HEK293 (cell line): ENCODE measurements around the gene GDAP1L1.

Experiments used
- CTCF ChIA-PET: fragments of 350-600 bp; formaldehyde crosslinking; extraction: SDS; loops from one replicate; lab custom pipeline; 2021; ENCODE audit warnings: antibody characterized with exemption; lab: Yijun Ruan, JAX
- POLR2A ChIA-PET: fragments of 300-600 bp; formaldehyde crosslinking; extraction: SDS; loops from one replicate; lab custom pipeline; 2020; ENCODE audit warnings: antibody characterized with exemption, inconsistent platforms; lab: Yijun Ruan, JAX
- H3K27ac ChIP-seq: fragments of 200-500 bp; sonication (Bioruptor generic); 2 replicates; pipeline ENCODE4 v1.5.1; 2014; ENCODE audit warnings: low read depth, low read length, control low read depth, inconsistent platforms; ENCODE audit errors: extremely low read depth
- H3K36me3 ChIP-seq, 2 experiments: fragments of 200-500 bp in 1 of 2; sonication (Bioruptor generic) in 1 of 2; 1 replicate in 1 of 2; 2 replicates in 1 of 2; pipeline ENCODE4 v1.5.1; 2014 to 2017; ENCODE audit warnings: inconsistent platforms in 2 of 2, low read length in 2 of 2; ENCODE audit not compliant: control insufficient read depth in 2 of 2, insufficient read depth in 1 of 2
- H3K4me1 ChIP-seq: fragments of 200-500 bp; sonication (Bioruptor generic); 2 replicates; pipeline ENCODE4 v1.5.1; 2014; ENCODE audit warnings: mild to moderate bottlenecking, low read length, inconsistent platforms; ENCODE audit not compliant: control insufficient read depth, insufficient read depth
- H3K4me3 ChIP-seq: 2 replicates; pipeline ENCODE4 v1.5.1; 2011; ENCODE audit warnings: low read depth, mild to moderate bottlenecking, control low read depth, low read length, moderate library complexity
- H3K9me3 ChIP-seq: fragments of 200-500 bp; sonication (Bioruptor generic); 2 replicates; pipeline ENCODE4 v1.5.1; 2014; ENCODE audit warnings: low read depth, low read length, inconsistent platforms; ENCODE audit not compliant: control insufficient read depth, insufficient read depth
- IKZF3 ChIP-seq: fragments of 450-650 bp; IDR thresholded peaks from 2 replicates; pipeline ENCODE4 v1.5.0; 2018; ENCODE audit warnings: missing biosample characterization, mild to moderate bottlenecking, missing genetic modification characterization, moderate library complexity
- KLF10 ChIP-seq: fragments of 450-650 bp; IDR thresholded peaks from 2 replicates; pipeline ENCODE4 v1.5.1; 2018; ENCODE audit warnings: missing biosample characterization, mild to moderate bottlenecking, missing genetic modification characterization
- KLF16 ChIP-seq: fragments of 450-650 bp; formaldehyde crosslinking; IDR thresholded peaks from 2 replicates; pipeline ENCODE4 v1.5.1; 2017; ENCODE audit warnings: missing biosample characterization, missing genetic modification characterization
- PRDM1 ChIP-seq: fragments of 450-650 bp; formaldehyde crosslinking; IDR thresholded peaks from 2 replicates; pipeline ENCODE4; 2016; ENCODE audit warnings: missing biosample characterization, missing genetic modification characterization
- SP7 ChIP-seq: fragments of 450-650 bp; formaldehyde crosslinking; IDR thresholded peaks from 2 replicates; pipeline ENCODE4 v1.5.1; 2016; ENCODE audit warnings: missing biosample characterization, missing genetic modification characterization
- ZBTB17 ChIP-seq: fragments of 450-650 bp; formaldehyde crosslinking; IDR thresholded peaks from 2 replicates; pipeline ENCODE4 v1.5.1; 2016; ENCODE audit warnings: missing biosample characterization, missing genetic modification characterization
- ZIC2 ChIP-seq: fragments of 450-650 bp; formaldehyde crosslinking; IDR thresholded peaks from 2 replicates; pipeline ENCODE4 v1.5.1; 2016; ENCODE audit warnings: missing biosample characterization, missing genetic modification characterization
- ZNF10 ChIP-seq: fragments of 450-650 bp; formaldehyde crosslinking; IDR thresholded peaks from 2 replicates; pipeline ENCODE4 v1.5.1; 2017; ENCODE audit warnings: missing biosample characterization, missing genetic modification characterization
- ZNF202 ChIP-seq: fragments of 450-650 bp; formaldehyde crosslinking; IDR thresholded peaks from 2 replicates; pipeline ENCODE4 v1.5.1; 2016; ENCODE audit warnings: missing biosample characterization, missing genetic modification characterization, borderline replicate concordance
- ZNF211 ChIP-seq: fragments of 450-650 bp; formaldehyde crosslinking; IDR thresholded peaks from 2 replicates; pipeline ENCODE4 v1.5.1; 2016; ENCODE audit warnings: low read depth, missing biosample characterization, missing genetic modification characterization
- ZNF24 ChIP-seq: fragments of 450-650 bp; formaldehyde crosslinking; IDR thresholded peaks from 2 replicates; pipeline ENCODE4 v1.5.1; 2016; ENCODE audit warnings: missing biosample characterization, missing genetic modification characterization
- ZNF354C ChIP-seq: fragments of 450-650 bp; formaldehyde crosslinking; IDR thresholded peaks from 2 replicates; pipeline ENCODE4 v1.5.1; 2016; ENCODE audit warnings: missing biosample characterization, missing genetic modification characterization, low read depth, borderline replicate concordance
- ZNF404 ChIP-seq: fragments of 450-650 bp; formaldehyde crosslinking; IDR thresholded peaks from 2 replicates; pipeline ENCODE4 v1.5.1; 2017; ENCODE audit warnings: missing biosample characterization, missing genetic modification characterization
- ZNF571 ChIP-seq: fragments of 450-650 bp; formaldehyde crosslinking; IDR thresholded peaks from 2 replicates; pipeline ENCODE4 v1.5.0; 2017; ENCODE audit warnings: missing biosample characterization, missing genetic modification characterization
- ZNF596 ChIP-seq: fragments of 450-650 bp; IDR thresholded peaks from 2 replicates; pipeline ENCODE4 v1.5.0; 2018; ENCODE audit warnings: missing biosample characterization, mild to moderate bottlenecking, missing genetic modification characterization, moderate library complexity
- ZNF654 ChIP-seq: fragments of 450-650 bp; formaldehyde crosslinking; IDR thresholded peaks from 2 replicates; pipeline ENCODE4 v1.5.1; 2016; ENCODE audit warnings: low read depth, missing biosample characterization, missing genetic modification characterization
- ZNF660 ChIP-seq: fragments of 450-650 bp; IDR thresholded peaks from 2 replicates; pipeline ENCODE4 v1.5.1; 2018; ENCODE audit warnings: missing biosample characterization, mild to moderate bottlenecking, missing genetic modification characterization
- ZNF664 ChIP-seq: fragments of 450-650 bp; formaldehyde crosslinking; IDR thresholded peaks from 2 replicates; pipeline ENCODE4 v1.5.1; 2016; ENCODE audit warnings: missing biosample characterization, missing genetic modification characterization
- TF ChIP-seq, protein P1 (sequence below): fragments of 450-650 bp; formaldehyde crosslinking; IDR thresholded peaks from 2 replicates; pipeline ENCODE4 v1.5.1; 2016; ENCODE audit warnings: missing biosample characterization, missing genetic modification characterization
- TF ChIP-seq, protein P2 (sequence below): fragments of 450-650 bp; formaldehyde crosslinking; IDR thresholded peaks from 2 replicates; pipeline ENCODE4 v1.5.1; 2017; ENCODE audit warnings: missing biosample characterization, missing genetic modification characterization
- TF ChIP-seq, protein P3 (sequence below): fragments of 450-650 bp; formaldehyde crosslinking; IDR thresholded peaks from 2 replicates; pipeline ENCODE4 v1.5.1; 2016; ENCODE audit warnings: missing biosample characterization, missing genetic modification characterization
- TF ChIP-seq, protein P4 (sequence below): fragments of 450-650 bp; formaldehyde crosslinking; IDR thresholded peaks from 2 replicates; pipeline ENCODE4 v1.5.1; 2016; ENCODE audit warnings: missing biosample characterization, missing genetic modification characterization
- TF ChIP-seq, protein P5 (sequence below): fragments of 450-650 bp; formaldehyde crosslinking; IDR thresholded peaks from 2 replicates; pipeline ENCODE4 v1.5.1; 2016; ENCODE audit warnings: missing biosample characterization, missing genetic modification characterization, borderline replicate concordance

Gene GDAP1L1

DNA sequence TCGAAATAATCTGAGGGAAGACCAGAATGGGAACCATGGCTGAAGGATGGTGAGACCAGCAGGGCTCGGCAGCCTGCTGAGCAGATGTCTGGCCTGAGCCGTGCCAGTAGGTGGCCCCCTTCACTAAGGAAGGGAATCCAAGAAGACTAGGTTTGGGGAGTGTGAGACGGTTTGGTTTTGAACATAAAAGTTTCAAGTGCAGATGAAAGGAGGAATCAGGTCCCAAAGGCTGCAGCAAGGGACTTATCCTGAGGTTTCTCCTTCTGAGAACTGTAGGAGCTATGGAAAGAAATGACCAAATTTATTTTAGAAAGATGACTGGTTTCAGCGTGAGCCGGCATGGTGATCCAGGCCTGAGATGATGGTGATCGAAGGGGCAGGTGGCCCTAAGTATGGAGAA, 32.0 kb upstream of the GDAP1L1 start:
- POLR2A ChIA-PET = no interaction called here
- H3K9me3 ChIP-seq = no peaks in the 10 kb centered on the region
- TF ChIP-seq ZBTB17 (tag by site-specific recombination) (0 out of 2 replicates have a peak, but pooled peaks have one; percentile 42), ZNF660 (no peak), ZIC2 (peak; percentile 66), KLF10 (tag by site-specific recombination) (no peak), PRDM1 (tag by site-specific recombination) (0 out of 2 replicates have a peak, but pooled peaks have one; percentile 23), ZNF654 (peak; percentile 98)
- TF ChIP-seq, protein P1, sequence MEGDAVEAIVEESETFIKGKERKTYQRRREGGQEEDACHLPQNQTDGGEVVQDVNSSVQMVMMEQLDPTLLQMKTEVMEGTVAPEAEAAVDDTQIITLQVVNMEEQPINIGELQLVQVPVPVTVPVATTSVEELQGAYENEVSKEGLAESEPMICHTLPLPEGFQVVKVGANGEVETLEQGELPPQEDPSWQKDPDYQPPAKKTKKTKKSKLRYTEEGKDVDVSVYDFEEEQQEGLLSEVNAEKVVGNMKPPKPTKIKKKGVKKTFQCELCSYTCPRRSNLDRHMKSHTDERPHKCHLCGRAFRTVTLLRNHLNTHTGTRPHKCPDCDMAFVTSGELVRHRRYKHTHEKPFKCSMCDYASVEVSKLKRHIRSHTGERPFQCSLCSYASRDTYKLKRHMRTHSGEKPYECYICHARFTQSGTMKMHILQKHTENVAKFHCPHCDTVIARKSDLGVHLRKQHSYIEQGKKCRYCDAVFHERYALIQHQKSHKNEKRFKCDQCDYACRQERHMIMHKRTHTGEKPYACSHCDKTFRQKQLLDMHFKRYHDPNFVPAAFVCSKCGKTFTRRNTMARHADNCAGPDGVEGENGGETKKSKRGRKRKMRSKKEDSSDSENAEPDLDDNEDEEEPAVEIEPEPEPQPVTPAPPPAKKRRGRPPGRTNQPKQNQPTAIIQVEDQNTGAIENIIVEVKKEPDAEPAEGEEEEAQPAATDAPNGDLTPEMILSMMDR (tag by site-specific recombination) = peak; percentile 83
- TF ChIP-seq, protein P2, sequence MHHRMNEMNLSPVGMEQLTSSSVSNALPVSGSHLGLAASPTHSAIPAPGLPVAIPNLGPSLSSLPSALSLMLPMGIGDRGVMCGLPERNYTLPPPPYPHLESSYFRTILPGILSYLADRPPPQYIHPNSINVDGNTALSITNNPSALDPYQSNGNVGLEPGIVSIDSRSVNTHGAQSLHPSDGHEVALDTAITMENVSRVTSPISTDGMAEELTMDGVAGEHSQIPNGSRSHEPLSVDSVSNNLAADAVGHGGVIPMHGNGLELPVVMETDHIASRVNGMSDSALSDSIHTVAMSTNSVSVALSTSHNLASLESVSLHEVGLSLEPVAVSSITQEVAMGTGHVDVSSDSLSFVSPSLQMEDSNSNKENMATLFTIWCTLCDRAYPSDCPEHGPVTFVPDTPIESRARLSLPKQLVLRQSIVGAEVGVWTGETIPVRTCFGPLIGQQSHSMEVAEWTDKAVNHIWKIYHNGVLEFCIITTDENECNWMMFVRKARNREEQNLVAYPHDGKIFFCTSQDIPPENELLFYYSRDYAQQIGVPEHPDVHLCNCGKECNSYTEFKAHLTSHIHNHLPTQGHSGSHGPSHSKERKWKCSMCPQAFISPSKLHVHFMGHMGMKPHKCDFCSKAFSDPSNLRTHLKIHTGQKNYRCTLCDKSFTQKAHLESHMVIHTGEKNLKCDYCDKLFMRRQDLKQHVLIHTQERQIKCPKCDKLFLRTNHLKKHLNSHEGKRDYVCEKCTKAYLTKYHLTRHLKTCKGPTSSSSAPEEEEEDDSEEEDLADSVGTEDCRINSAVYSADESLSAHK (tag by site-specific recombination) = peak; percentile 84; the same call in 1 of the 2 replicates
- TF ChIP-seq, all 188 proteins: peak for 6

DNA sequence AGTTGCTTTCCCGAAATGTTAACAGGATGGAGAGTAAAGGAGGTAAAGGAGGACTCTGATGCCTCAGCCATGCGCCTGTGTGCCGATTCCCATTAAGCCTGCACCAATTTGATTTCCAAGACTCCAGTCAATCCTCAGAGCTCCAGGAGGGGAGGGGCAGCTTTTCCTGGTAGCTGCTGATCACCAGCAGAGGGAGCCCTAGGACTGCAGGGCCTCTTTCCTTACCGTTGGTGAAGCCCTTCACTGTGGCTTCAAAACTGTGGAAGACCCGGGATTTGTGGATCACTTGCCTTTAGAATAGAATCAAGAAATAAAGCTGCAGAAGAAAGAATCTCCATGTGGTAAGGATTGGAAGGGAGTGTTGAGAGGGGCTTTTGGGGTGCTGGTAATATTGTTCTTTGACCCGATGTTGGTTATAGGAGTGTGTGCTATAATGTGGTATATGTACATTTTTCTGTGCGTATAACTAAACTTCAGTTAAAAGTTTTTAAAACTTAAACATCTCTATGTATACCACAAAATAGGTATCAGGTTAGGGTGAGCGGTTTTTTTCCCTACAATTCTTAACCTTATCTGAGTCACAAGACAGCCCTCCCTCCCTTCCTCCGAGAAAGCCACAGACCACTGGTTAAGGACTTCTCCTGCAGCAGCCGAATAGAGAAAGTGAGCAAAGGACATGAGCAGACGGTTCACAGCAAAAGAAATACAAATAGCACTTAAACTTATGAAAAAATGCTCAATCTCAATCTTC, 29.6 kb upstream of the GDAP1L1 start:
- CTCF ChIA-PET = interaction anchor here (0.5 to 8.4 kb wide), 53 partner anchors 9 to 1539 kb away, joined by 3 to 187 read pairs (median 5); partner anchors contain the start of genes FITM2 and GDAP1L1
- TF ChIP-seq, protein P1 (tag by site-specific recombination) = peak; percentile 85
- TF ChIP-seq ZNF211 = no peak
- TF ChIP-seq, protein P3, sequence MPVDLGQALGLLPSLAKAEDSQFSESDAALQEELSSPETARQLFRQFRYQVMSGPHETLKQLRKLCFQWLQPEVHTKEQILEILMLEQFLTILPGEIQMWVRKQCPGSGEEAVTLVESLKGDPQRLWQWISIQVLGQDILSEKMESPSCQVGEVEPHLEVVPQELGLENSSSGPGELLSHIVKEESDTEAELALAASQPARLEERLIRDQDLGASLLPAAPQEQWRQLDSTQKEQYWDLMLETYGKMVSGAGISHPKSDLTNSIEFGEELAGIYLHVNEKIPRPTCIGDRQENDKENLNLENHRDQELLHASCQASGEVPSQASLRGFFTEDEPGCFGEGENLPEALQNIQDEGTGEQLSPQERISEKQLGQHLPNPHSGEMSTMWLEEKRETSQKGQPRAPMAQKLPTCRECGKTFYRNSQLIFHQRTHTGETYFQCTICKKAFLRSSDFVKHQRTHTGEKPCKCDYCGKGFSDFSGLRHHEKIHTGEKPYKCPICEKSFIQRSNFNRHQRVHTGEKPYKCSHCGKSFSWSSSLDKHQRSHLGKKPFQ = no peak
- no peak for TF ChIP-seq ZNF354C
- peak; percentile 21; the same call in 1 of the 2 replicates for TF ChIP-seq ZNF24 (tag by site-specific recombination)
- TF ChIP-seq KLF16 (tag by site-specific recombination) = peak; percentile 51; the same call in 1 of the 2 replicates
- TF ChIP-seq, protein P4, sequence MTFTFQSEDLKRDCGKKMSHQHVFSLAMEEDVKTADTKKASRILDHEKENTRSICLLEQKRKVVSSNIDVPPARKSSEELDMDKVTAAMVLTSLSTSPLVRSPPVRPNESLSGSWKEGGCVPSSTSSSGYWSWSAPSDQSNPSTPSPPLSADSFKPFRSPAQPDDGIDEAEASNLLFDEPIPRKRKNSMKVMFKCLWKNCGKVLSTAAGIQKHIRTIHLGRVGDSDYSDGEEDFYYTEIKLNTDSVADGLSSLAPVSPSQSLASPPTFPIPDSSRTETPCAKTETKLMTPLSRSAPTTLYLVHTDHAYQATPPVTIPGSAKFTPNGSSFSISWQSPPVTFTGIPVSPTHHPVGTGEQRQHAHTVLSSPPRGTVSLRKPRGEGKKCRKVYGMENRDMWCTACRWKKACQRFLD = no peak
- TF ChIP-seq, protein P5, sequence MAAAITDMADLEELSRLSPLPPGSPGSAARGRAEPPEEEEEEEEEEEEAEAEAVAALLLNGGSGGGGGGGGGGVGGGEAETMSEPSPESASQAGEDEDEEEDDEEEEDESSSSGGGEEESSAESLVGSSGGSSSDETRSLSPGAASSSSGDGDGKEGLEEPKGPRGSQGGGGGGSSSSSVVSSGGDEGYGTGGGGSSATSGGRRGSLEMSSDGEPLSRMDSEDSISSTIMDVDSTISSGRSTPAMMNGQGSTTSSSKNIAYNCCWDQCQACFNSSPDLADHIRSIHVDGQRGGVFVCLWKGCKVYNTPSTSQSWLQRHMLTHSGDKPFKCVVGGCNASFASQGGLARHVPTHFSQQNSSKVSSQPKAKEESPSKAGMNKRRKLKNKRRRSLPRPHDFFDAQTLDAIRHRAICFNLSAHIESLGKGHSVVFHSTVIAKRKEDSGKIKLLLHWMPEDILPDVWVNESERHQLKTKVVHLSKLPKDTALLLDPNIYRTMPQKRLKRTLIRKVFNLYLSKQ (tag by site-specific recombination) = no peak
- no peak for TF ChIP-seq ZNF664 (tag by site-specific recombination)
- no peak for TF ChIP-seq ZNF571
- TF ChIP-seq SP7 = no peak; the same call in 1 of the 2 replicates
- TF ChIP-seq ZNF404 (tag by site-specific recombination) = no peak
- peak; percentile 94 for TF ChIP-seq ZNF654
- no peak for TF ChIP-seq ZNF10 (tag by site-specific recombination)
- peak; percentile 76 for TF ChIP-seq IKZF3
- TF ChIP-seq ZNF596 (tag by site-specific recombination) = no peak
- TF ChIP-seq ZNF202 = no peak

More for the DNA sequence above, 32.0 kb upstream of the GDAP1L1 start:
- H3K4me3 ChIP-seq = no peak overlapping the region
- no peaks in the 10 kb centered on the region for H3K4me1 ChIP-seq
- H3K36me3 ChIP-seq = no peaks in the 10 kb centered on the region
- CTCF ChIA-PET = interaction anchor here (0.6 to 8.4 kb wide), 32 partner anchors 10 to 494 kb away, joined by 3 to 187 read pairs (median 4); partner anchors contain the start of gene FITM2
- H3K27ac ChIP-seq = no peak overlapping the region

More for the DNA sequence above, 29.6 kb upstream of the GDAP1L1 start:
- H3K4me3 ChIP-seq = no peak overlapping the region
- no peaks in the 10 kb centered on the region for H3K9me3 ChIP-seq
- no peak overlapping the region for H3K27ac ChIP-seq
- POLR2A ChIA-PET = interaction anchor here (0.8 to 1.0 kb wide), 2 partner anchors 93 to 513 kb away, joined by 3 read pairs; partner anchors contain the start of gene FITM2
- no peaks in the 10 kb centered on the region for H3K36me3 ChIP-seq
- no peaks in the 10 kb centered on the region for H3K4me1 ChIP-seq
